Gastrocnemius medialis (tissue), 4 donors: ENCODE data around the gene CWC27. TPM values are rescaled to one million over a fixed set of nuclear protein-coding genes. Genes with fewer than 3 reads are reported as not detected.

ENCODE experiments used
- ATAC-seq, 2 donors: fragments of 150-250 bp; one replicate each; pipeline ENCODE4 v1.9.1; 2016
- DNase-seq, 2 donors: peaks; one replicate each; pipeline ENCODE4 v3.0.0-alpha.2; 2019
- H3K27ac ChIP-seq, 4 donors: fragments of 200-600 bp; sonication (generic); 1 replicate in 1 of 4; 2 replicates in 3 of 4; pipeline ENCODE4 v1.5.1; 2016 to 2018; ENCODE audit warnings: mild to moderate bottlenecking in 2 of 4, moderate library complexity in 1 of 4
- H3K27me3 ChIP-seq, 3 donors: fragments of 200-600 bp; sonication (generic) in 2 of 3; 1 replicate in 1 of 3; 2 replicates in 2 of 3; pipeline versions ENCODE4 v1.5.1 to v1.6.0; 2016 to 2019; ENCODE audit warnings: mild to moderate bottlenecking in 1 of 3, moderate library complexity in 1 of 3
- H3K36me3 ChIP-seq, 2 donors: fragments of 200-600 bp; sonication (generic) in 1 of 2; one replicate each; pipeline ENCODE4 v1.5.1; 2017 to 2018
- H3K4me1 ChIP-seq, 2 donors: fragments of 200-600 bp; sonication (generic) in 1 of 2; one replicate each; pipeline ENCODE4 v1.5.1; 2016 to 2017; ENCODE audit warnings: mild to moderate bottlenecking in 2 of 2
- H3K4me3 ChIP-seq, 4 donors: fragments of 200-600 bp; sonication (generic) in 3 of 4; 1 replicate in 1 of 4; 2 replicates in 3 of 4; pipeline ENCODE4 v1.5.1; 2016 to 2019; ENCODE audit warnings: mild to moderate bottlenecking in 2 of 4
- H3K9me3 ChIP-seq, 3 donors: fragments of 200-600 bp; sonication (generic) in 2 of 3; 1 replicate in 1 of 3; 2 replicates in 2 of 3; pipeline ENCODE4 v1.5.1; 2016 to 2019
- CTCF ChIP-seq, 5 experiments: fragments of 450-650 bp in 3 of 5; fragments of 200-600 bp in 2 of 5; sonication (generic) in 2 of 5; IDR thresholded peaks in 4 of 5; conservative IDR thresholded peaks in 1 of 5; 1 replicate in 4 of 5; 2 replicates in 1 of 5; pipeline ENCODE4 v1.5.1; 2016 to 2019; ENCODE audit warnings: antibody characterized with exemption in 5 of 5, mild to moderate bottlenecking in 3 of 5, moderate library complexity in 3 of 5
- POLR2A ChIP-seq, 2 donors: fragments of 450-650 bp; IDR thresholded peaks; one replicate each; pipeline ENCODE4 v1.6.1; 2017; ENCODE audit warnings: antibody characterized with exemption in 2 of 2, mild to moderate bottlenecking in 2 of 2, moderate library complexity in 2 of 2
- in situ Hi-C, 4 donors: fragments of 200-750 bp; cut with MboI; loops; one replicate each; pipeline versions ENCODE4 v1.15.0 to v1.8.0; 2017; ENCODE audit warnings: low sequenced_read_pairs in 4 of 4
- intact Hi-C: fragments of 100-400 bp; cut with DNase I; formaldehyde crosslinking; loops from one replicate; pipeline ENCODE4 v1.15.1; 2023; ENCODE audit warnings: low total_unique reads
- total RNA-seq, 4 donors: library from RNA; depleted of rRNA; stranded (reverse); fragments of >200 nt; gene quantifications; one replicate each; pipeline versions ENCODE4 v1.1.0 to v1.2.3, GENCODE V29; 2016

CWC27 gene
- total RNA-seq, 4 donors from 2014 or later: 8.4 to 10.7 (median 8.6) TPM

- no peak overlapping the region for H3K4me3 ChIP-seq
- ATAC-seq (no peak), DNase-seq (no peak)
- H3K27me3 ChIP-seq: no peaks in the 10 kb centered on the region
- no peaks in the 10 kb centered on the region for H3K9me3 ChIP-seq
- TF ChIP-seq CTCF (IDR thresholded peaks at IDR 0.05 in 4 of 5, conservative IDR thresholded peaks at IDR 0.05 in 1 of 5) (no peak), POLR2A (IDR thresholded peaks at IDR 0.05) (no peak)
- in situ Hi-C loops: loop anchor here in 2 of 4 donors (10.0 to 25.0 kb wide), 2 partner anchors 515 to 518 kb away; partner anchors contain the start of gene ADAMTS6 (in 2 of the 2)
- no peaks in the 10 kb centered on the region for H3K4me1 ChIP-seq
- no peaks in the 10 kb centered on the region for H3K36me3 ChIP-seq
- intact Hi-C loops: loop anchor here (10.0 kb wide), 1 partner anchor 135 kb away; no protein-coding TSS in a partner anchor
- H3K27ac ChIP-seq: no peak overlapping the region
These were observed 200.8 kb downstream of the CWC27 start for GRCh38 chr5:64969578-64969977.

GRCh38 chr5:64971513-64971912, 202.8 kb downstream of the CWC27 start:
- no peaks in the 10 kb centered on the region for H3K27me3 ChIP-seq
- in situ Hi-C loops: loop anchor here in 1 of 4 donors (25.0 kb wide), 1 partner anchor 516 kb away; the partner anchor contains the start of gene ADAMTS6
- no peaks in the 10 kb centered on the region for H3K9me3 ChIP-seq
- H3K4me1 ChIP-seq: no peaks in the 10 kb centered on the region
- no peak overlapping the region for H3K27ac ChIP-seq
- DNase-seq (no peak), ATAC-seq (no peak)
- no peaks in the 10 kb centered on the region for H3K36me3 ChIP-seq
- peak in 1 of 5 experiments; percentile 14 for TF ChIP-seq CTCF (IDR thresholded peaks at IDR 0.05 in 4 of 5, conservative IDR thresholded peaks at IDR 0.05 in 1 of 5)
- no peak for TF ChIP-seq POLR2A (IDR thresholded peaks at IDR 0.05)
- H3K4me3 ChIP-seq: no peak overlapping the region
- intact Hi-C loops: no loop called here

DNA sequence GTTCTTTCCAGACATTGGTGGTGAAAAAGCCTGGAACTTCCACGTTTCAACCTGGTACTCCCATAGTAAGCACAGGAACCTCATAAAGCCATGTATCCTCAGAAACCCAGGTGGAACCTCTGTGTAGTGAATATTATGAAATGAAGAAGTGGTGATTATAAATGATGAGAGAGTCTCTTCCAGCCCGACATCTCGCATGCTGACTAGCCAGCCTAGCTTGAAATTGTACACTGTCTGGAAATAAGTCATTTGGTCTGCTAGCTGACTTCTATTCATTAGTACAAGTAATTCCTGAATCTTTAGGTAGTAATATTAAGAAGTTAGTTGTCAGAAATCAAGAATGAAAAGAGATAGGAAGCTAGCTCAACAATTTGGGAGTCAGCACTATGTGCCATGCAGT, 203.3 kb downstream of the CWC27 start:
- in situ Hi-C loops (loop anchor here in 1 of 4 donors (25.0 kb wide), 1 partner anchor 515 kb away; the partner anchor contains the start of gene ADAMTS6), intact Hi-C loops (no loop called here)
- TF ChIP-seq POLR2A (IDR thresholded peaks at IDR 0.05) (no peak), CTCF (IDR thresholded peaks at IDR 0.05 in 4 of 5, conservative IDR thresholded peaks at IDR 0.05 in 1 of 5) (no peak)
- DNase-seq: no peak
- Histone ChIP-seq H3K4me1 (no peaks in the 10 kb centered on the region), H3K27ac (no peak overlapping the region), H3K27me3 (no peaks in the 10 kb centered on the region), H3K4me3 (no peak overlapping the region), H3K36me3 (no peaks in the 10 kb centered on the region), H3K9me3 (no peaks in the 10 kb centered on the region)
- no peak for ATAC-seq

GRCh38 chr5:64972591-64972990, 203.9 kb downstream of the CWC27 start:
- Histone ChIP-seq H3K27ac (no peak overlapping the region), H3K9me3 (no peaks in the 10 kb centered on the region), H3K4me1 (no peaks in the 10 kb centered on the region), H3K4me3 (no peak overlapping the region), H3K27me3 (no peaks in the 10 kb centered on the region), H3K36me3 (no peaks in the 10 kb centered on the region)
- no peak for DNase-seq
- ATAC-seq: no peak
- in situ Hi-C loops: loop anchor here in 1 of 4 donors (25.0 kb wide), 1 partner anchor 515 kb away; the partner anchor contains the start of gene ADAMTS6
- intact Hi-C loops: no loop called here
- TF ChIP-seq POLR2A (IDR thresholded peaks at IDR 0.05) (no peak), CTCF (IDR thresholded peaks at IDR 0.05 in 4 of 5, conservative IDR thresholded peaks at IDR 0.05 in 1 of 5) (no peak)

- intact Hi-C loops: no loop called here
- Histone ChIP-seq H3K9me3 (no peaks in the 10 kb centered on the region), H3K4me1 (no peaks in the 10 kb centered on the region), H3K27ac (no peak overlapping the region), H3K4me3 (no peak overlapping the region), H3K27me3 (no peaks in the 10 kb centered on the region), H3K36me3 (no peaks in the 10 kb centered on the region)
- TF ChIP-seq POLR2A (IDR thresholded peaks at IDR 0.05): no peak
- no peak for TF ChIP-seq CTCF (IDR thresholded peaks at IDR 0.05 in 4 of 5, conservative IDR thresholded peaks at IDR 0.05 in 1 of 5)
- DNase-seq: no peak
- in situ Hi-C loops: loop anchor here in 1 of 4 donors (25.0 kb wide), 1 partner anchor 514 kb away; the partner anchor contains the start of gene ADAMTS6
- no peak for ATAC-seq
These were observed 204.5 kb downstream of the CWC27 start for GRCh38 chr5:64973215-64973614.
